ENCODE measurements around the gene AHSA1. TPM values are rescaled to one million over a fixed set of nuclear protein-coding genes. Genes with fewer than 3 reads are reported as not detected.

Gene AHSA1
- total RNA-seq, 4 donors from 2014 or later: 58.5 to 146 (median 102) TPM

DNA sequence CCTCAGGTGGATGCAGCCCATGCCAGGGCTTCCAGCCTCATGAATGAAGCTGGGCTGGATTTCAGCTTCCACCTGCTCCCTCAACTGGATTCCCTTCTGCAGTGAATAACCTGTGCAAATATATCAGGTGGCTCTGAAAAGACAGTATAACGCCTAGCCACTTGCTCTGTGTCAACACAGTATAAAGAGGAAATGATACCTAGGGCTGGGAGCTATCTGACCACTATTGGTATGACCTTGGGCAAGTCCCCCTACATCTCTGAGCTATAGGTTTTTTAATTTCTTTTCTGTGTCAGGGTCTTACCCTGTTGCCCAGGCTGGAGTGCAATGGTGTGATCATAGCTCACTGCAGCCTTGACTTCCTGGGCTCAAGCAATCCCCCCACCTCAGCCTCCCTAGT lies 20.9 kb downstream of the AHSA1 start:
- H3K27me3 ChIP-seq: no peaks in the 10 kb centered on the region
- no peaks in the 10 kb centered on the region for H3K4me1 ChIP-seq
- H3K27ac ChIP-seq: no peak overlapping the region
- 77 to 78% methylated on average over 1 of the region's 1 CpG for WGBS, 2 donors
- no peaks in the 10 kb centered on the region for H3K9me3 ChIP-seq
- TF ChIP-seq EP300 (IDR thresholded peaks at IDR 0.05) (no peak), CTCF (IDR thresholded peaks at IDR 0.05) (no peak), POLR2A (IDR thresholded peaks at IDR 0.05) (no peak)
- no peaks in the 10 kb centered on the region for H3K36me3 ChIP-seq
- H3K4me3 ChIP-seq: no peak overlapping the region
- no peak for DNase-seq (ENCODE audit: low spot score in 2 of 2)

- DNase-seq (ENCODE audit: low spot score in 2 of 2): no peak
- no peaks in the 10 kb centered on the region for H3K4me1 ChIP-seq
Observed at GRCh38 chr14:77482422-77482821, 24.5 kb downstream of the AHSA1 start.

GRCh38 chr14:77485256-77485655 lies 27.4 kb downstream of the AHSA1 start:
- Histone ChIP-seq H3K4me3 (no peak overlapping the region), H3K27me3 (no peaks in the 10 kb centered on the region), H3K27ac (no peak overlapping the region), H3K36me3 (no peaks in the 10 kb centered on the region), H3K9me3 (no peaks in the 10 kb centered on the region), H3K4me1 (no peaks in the 10 kb centered on the region)
- WGBS, 2 donors: 71 to 76% methylated on average over 3 of the region's 3 CpGs
- TF ChIP-seq EP300 (IDR thresholded peaks at IDR 0.05) (no peak), CTCF (IDR thresholded peaks at IDR 0.05) (no peak), POLR2A (IDR thresholded peaks at IDR 0.05) (no peak)
- DNase-seq (ENCODE audit: low spot score in 2 of 2): no peak

More at GRCh38 chr14:77482422-77482821, 24.5 kb downstream of the AHSA1 start:
- no peaks in the 10 kb centered on the region for H3K9me3 ChIP-seq
- 69 to 81% methylated on average over 6 to 8 of the region's 8 CpGs for WGBS, 2 donors
- TF ChIP-seq CTCF (IDR thresholded peaks at IDR 0.05) (no peak), POLR2A (IDR thresholded peaks at IDR 0.05) (no peak), EP300 (IDR thresholded peaks at IDR 0.05) (no peak)
- H3K27ac ChIP-seq: no peak overlapping the region
- H3K36me3 ChIP-seq: no peaks in the 10 kb centered on the region
- no peaks in the 10 kb centered on the region for H3K27me3 ChIP-seq
- H3K4me3 ChIP-seq: no peak overlapping the region

DNA sequence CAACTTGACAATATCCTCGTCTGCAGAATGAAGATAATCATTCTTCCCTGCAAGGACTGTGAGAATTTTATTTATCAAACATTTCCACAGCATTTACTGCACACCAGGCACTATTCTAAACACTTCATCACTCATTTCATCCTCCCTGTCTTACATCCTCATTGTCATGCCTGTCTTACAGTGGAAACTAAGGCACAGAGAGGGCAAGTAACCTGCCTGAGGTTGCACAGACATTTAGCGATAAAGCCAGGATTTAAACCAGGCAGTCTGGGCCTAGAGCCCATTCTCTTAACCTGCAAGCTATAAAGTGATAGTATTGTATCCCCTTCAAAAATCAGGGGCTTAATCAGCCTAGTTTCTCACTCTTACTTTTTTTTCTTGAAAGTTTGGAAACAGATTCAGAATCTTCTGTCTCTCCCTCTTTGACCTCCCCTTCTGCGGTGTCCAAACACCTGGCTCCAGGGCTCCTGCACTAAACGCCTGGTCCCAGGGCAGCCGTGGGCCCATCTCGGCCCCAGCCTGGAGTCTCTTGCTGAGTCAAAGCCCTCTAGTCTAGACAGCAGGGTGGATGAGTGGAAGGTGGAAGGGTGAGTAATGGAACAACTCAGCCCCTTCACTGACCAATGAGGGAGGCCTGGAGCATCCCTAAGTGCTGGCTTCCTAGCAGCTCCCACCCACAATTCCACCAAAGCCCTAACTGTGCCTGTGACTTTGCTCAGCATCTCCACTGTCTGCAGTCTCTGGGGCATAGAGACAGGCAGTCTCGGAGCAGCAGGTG lies 28.2 kb downstream of the AHSA1 start:
- no peaks in the 10 kb centered on the region for H3K36me3 ChIP-seq
- no peaks in the 10 kb centered on the region for H3K27me3 ChIP-seq
- no peaks in the 10 kb centered on the region for H3K4me1 ChIP-seq
- WGBS, 2 donors: 80 to 90% methylated on average over 7 of the region's 7 CpGs
- H3K27ac ChIP-seq: no peak overlapping the region
- H3K9me3 ChIP-seq: no peaks in the 10 kb centered on the region
- DNase-seq (ENCODE audit: low spot score in 2 of 2): no peak
- TF ChIP-seq EP300 (IDR thresholded peaks at IDR 0.05): no peak
- no peak for TF ChIP-seq POLR2A (IDR thresholded peaks at IDR 0.05)
- TF ChIP-seq CTCF (IDR thresholded peaks at IDR 0.05): no peak
- no peak overlapping the region for H3K4me3 ChIP-seq

- WGBS, 2 donors: 72 to 83% methylated on average over 7 of the region's 7 CpGs
Observed at GRCh38 chr14:77488558-77488957, 30.7 kb downstream of the AHSA1 start.

More at GRCh38 chr14:77488558-77488957, 30.7 kb downstream of the AHSA1 start:
- DNase-seq (ENCODE audit: low spot score in 2 of 2): no peak
- H3K36me3 ChIP-seq: no peaks in the 10 kb centered on the region
- H3K27me3 ChIP-seq: no peaks in the 10 kb centered on the region
- H3K4me3 ChIP-seq: no peak overlapping the region
- no peak overlapping the region for H3K27ac ChIP-seq
- H3K4me1 ChIP-seq: no peaks in the 10 kb centered on the region
- no peaks in the 10 kb centered on the region for H3K9me3 ChIP-seq
- TF ChIP-seq CTCF (IDR thresholded peaks at IDR 0.05) (no peak), POLR2A (IDR thresholded peaks at IDR 0.05) (no peak), EP300 (IDR thresholded peaks at IDR 0.05) (no peak)

Measured in tibial nerve (tissue), 4 donors.